HepG2 (cell line): ENCODE results near the gene CLEC16A. TPM values are rescaled to one million over a fixed set of nuclear protein-coding genes. Genes with fewer than 3 reads are reported as not detected.

Experiments
- ATAC-seq: fragments of 200-7000 bp; cut with Tn5 transposase; 3 replicates; pipeline ENCODE4 v1.9.1; 2020; ENCODE audit warnings: mild to moderate bottlenecking, moderate library complexity
- BruUV-seq: library from RNA; stranded (reverse); fragments of 400-500 nt; replicated peaks from 2 replicates; lab custom pipeline; 2021; lab: Mats Ljungman, UMichigan
- CTCF ChIA-PET: fragments of 300-600 bp; formaldehyde crosslinking; extraction: SDS; loops from one replicate; lab custom pipeline; 2021; ENCODE audit warnings: low total read pairs, inconsistent platforms, low intra/inter-chr PET ratio; lab: Yijun Ruan, JAX
- POLR2A ChIA-PET: fragments of 350-600 bp; sonication (Branson Sonifier 250); formaldehyde crosslinking; loops from one replicate; lab custom pipeline; 2020; ENCODE audit warnings: antibody characterized with exemption, inconsistent platforms; lab: Yijun Ruan, JAX
- DNase-seq: peaks from one replicate; pipeline ENCODE4 v3.0.0-alpha.2; 2015; ENCODE audit warnings: low spot score
- FAIRE-seq: peaks from 3 replicates; lab custom pipeline; 2011; peaks lifted over from hg19 to GRCh38; lab: Jason Lieb, UNC
- H2AFZ ChIP-seq: one replicate; pipeline ENCODE4 v1.6.1; 2011; ENCODE audit warnings: low read length, inconsistent platforms
- H3K27ac ChIP-seq: fragments of 300-600 bp; 3 replicates; pipeline ENCODE4 v1.8.0; 2011; ENCODE audit warnings: mixed run types, mild to moderate bottlenecking, mixed read lengths, low read length, inconsistent platforms; ENCODE audit not compliant: insufficient read depth; ENCODE audit errors: extremely low read length
- H3K27me3 ChIP-seq, 2 experiments: fragments of 200-600 bp in 1 of 2; 2 replicates in 1 of 2; 3 replicates in 1 of 2; pipeline versions ENCODE4 v1.6.0 to v1.8.0; 2011; ENCODE audit warnings: low read length in 2 of 2, mild to moderate bottlenecking in 2 of 2, moderate library complexity in 2 of 2, inconsistent platforms in 1 of 2; ENCODE audit not compliant: insufficient read depth in 2 of 2, control insufficient read depth in 1 of 2
- H3K36me3 ChIP-seq, 2 experiments: fragments of 200-600 bp in 1 of 2; replicated peaks in 1 of 2; 2 replicates in 1 of 2; 3 replicates in 1 of 2; pipeline versions ENCODE4 v1.5.1 to v1.8.0; 2011; ENCODE audit warnings: low read length in 2 of 2, inconsistent platforms in 1 of 2; ENCODE audit not compliant: insufficient read depth in 2 of 2, control insufficient read depth in 1 of 2
- H3K4me1 ChIP-seq: 2 replicates; pipeline ENCODE4 v1.5.1; 2012; ENCODE audit warnings: low read length, inconsistent platforms; ENCODE audit not compliant: insufficient read depth
- H3K4me2 ChIP-seq: 2 replicates; pipeline ENCODE4 v1.6.0; 2011; ENCODE audit warnings: low read depth, low read length, inconsistent platforms
- H3K4me3 ChIP-seq, 3 experiments: fragments of 200-600 bp in 1 of 3; sonication (generic), shearing (Covaris generic) in 1 of 3; replicated peaks in 1 of 3; 2 replicates each; pipeline ENCODE4 v1.5.1; 2011 to 2016; ENCODE audit warnings: low read length in 3 of 3, inconsistent platforms in 2 of 3, low read depth in 2 of 3, mild to moderate bottlenecking in 2 of 3, control low read depth in 1 of 3, mixed read lengths in 1 of 3; ENCODE audit not compliant: insufficient read depth in 1 of 3
- H3K79me2 ChIP-seq: one replicate; pipeline ENCODE4 v1.6.1; 2011; ENCODE audit warnings: low read length, inconsistent platforms; ENCODE audit not compliant: insufficient read depth
- H3K9ac ChIP-seq: 2 replicates; pipeline ENCODE4 v1.6.0; 2011; ENCODE audit warnings: mild to moderate bottlenecking, low read depth, low read length, inconsistent platforms; ENCODE audit not compliant: insufficient read depth
- H3K9me3 ChIP-seq: 2 replicates; pipeline ENCODE4 v1.5.1; 2012; ENCODE audit warnings: mild to moderate bottlenecking, low read length
- H4K20me1 ChIP-seq: 2 replicates; pipeline ENCODE4 v1.6.0; 2011; ENCODE audit warnings: inconsistent platforms, mild to moderate bottlenecking, low read length, moderate library complexity; ENCODE audit not compliant: insufficient read depth
- BHLHE40 ChIP-seq: IDR thresholded peaks from 2 replicates; pipeline ENCODE4 v1.6.1; 2011; ENCODE audit warnings: low read length, improper control_type of control experiment
- DNMT3B ChIP-seq: conservative IDR thresholded peaks from 2 replicates; pipeline ENCODE4 v1.6.1; 2016; ENCODE audit warnings: missing biosample characterization, control low read depth
- ETV6 ChIP-seq: sonication (generic); formaldehyde crosslinking; conservative IDR thresholded peaks from 2 replicates; pipeline ENCODE4 v1.4.0; 2020; ENCODE audit warnings: missing genetic modification reagents
- GLI4 ChIP-seq: sonication (generic); formaldehyde crosslinking; IDR thresholded peaks from 2 replicates; pipeline ENCODE4 v1.5.1; 2020; ENCODE audit warnings: missing genetic modification reagents, mild to moderate bottlenecking, moderate library complexity, borderline replicate concordance
- HCFC1 ChIP-seq: fragments of 150-350 bp; IDR thresholded peaks from 2 replicates; pipeline ENCODE4 v1.6.1; 2014; ENCODE audit warnings: low read depth, low read length
- MED1 ChIP-seq: sonication (generic); formaldehyde crosslinking; IDR thresholded peaks from 2 replicates; pipeline ENCODE4 v1.4.0; 2020; ENCODE audit warnings: missing genetic modification reagents
- NCOA2 ChIP-seq: sonication (generic); formaldehyde crosslinking; IDR thresholded peaks from 2 replicates; pipeline ENCODE4 v1.8.0; 2022; ENCODE audit warnings: inconsistent platforms
- ZNF24 ChIP-seq: fragments of 450-650 bp; IDR thresholded peaks from 2 replicates; pipeline ENCODE4 v1.6.1; 2017; ENCODE audit warnings: antibody characterized with exemption, mild to moderate bottlenecking
- WGBS: methylation state at CpG from one replicate; pipeline ENCODE4 v1.1.6; 2017; ENCODE audit warnings: low lambda C conversion rate; 5-methylcytosine and 5-hydroxymethylcytosine counted together
- in situ Hi-C: cut with HindIII; loops from 2 replicates; pipeline ENCODE4 v1.10.0; 2017; ENCODE audit warnings: low pct_unique_long_range_greater_than_20kb; ENCODE audit not compliant: extremely low pct_ligation_motif_present
- intact Hi-C: fragments of 100-400 bp; cut with micrococcal nuclease; formaldehyde crosslinking; loops from one replicate; pipeline ENCODE4 v1.10.0; 2022; ENCODE audit not compliant: unreplicated experiment
- polyA plus RNA-seq, 8 experiments: library from polyadenylated mRNA; depleted of rRNA in 3 of 8; stranded (reverse) in 7 of 8; unstranded in 1 of 8; fragments of >200 nt; fragmentation: Illumina TruSeq in 4 of 8; extraction: Trizol in 4 of 8; gene quantifications; 2 replicates each; pipeline versions ENCODE4 v1.2.1 to v1.2.3, GENCODE V29; 2011 to 2016; ENCODE audit warnings: low read depth in 4 of 8, missing spikeins in 1 of 8, mixed read lengths in 1 of 8; ENCODE audit not compliant: insufficient read depth in 1 of 8
- total RNA-seq, 5 experiments: library from RNA; depleted of rRNA; stranded (reverse); fragments of >200 nt; fragmentation: Illumina TruSeq; extraction: Trizol; gene quantifications; 2 replicates each; pipeline ENCODE4 v1.2.3, GENCODE V29; 2016; ENCODE audit warnings: low read depth in 1 of 5

The CLEC16A gene
- total and polyA plus RNA-seq, 2 of the 13 experiments (the other 11 are each of a cell fraction or from before 2014, with no cell fraction given), result 8.5 to 10.3 TPM

GRCh38 chr16:10994571-10994970 is 50.2 kb downstream of the CLEC16A start:
- Histone ChIP-seq H3K9ac (no peak overlapping the region), H2AFZ (no peak overlapping the region)
- CTCF ChIA-PET, result no interaction called here
- DNase-seq, result no peak
- TF ChIP-seq BHLHE40 (no peak), HCFC1 (no peak)
- TF ChIP-seq, all 625 proteins: peak for 0
- Histone ChIP-seq H3K4me3 (no peak overlapping the region), H3K79me2 (no peaks in the 10 kb centered on the region), H3K36me3 (peaks cover 8% of the 10 kb centered on the region in 2 experiments; a peak in 2 of 5 replicates), H3K4me2 (no peak overlapping the region), H3K27ac (no peak overlapping the region), H4K20me1 (no peaks in the 10 kb centered on the region), H3K9me3 (no peaks in the 10 kb centered on the region), H3K4me1 (no peaks in the 10 kb centered on the region), H3K27me3 (no peaks in the 10 kb centered on the region)
- ATAC-seq, result no peak
- in situ Hi-C loops (no loop called here), intact Hi-C loops (no loop called here)
- BruUV-seq, result no TSS peak
- POLR2A ChIA-PET, result no interaction called here
- WGBS, result 90% methylated on average over 6 of the region's 6 CpGs
- FAIRE-seq, result no peak

GRCh38 chr16:10995565-10995964 is 51.2 kb downstream of the CLEC16A start:
- H3K27ac ChIP-seq, result no peak overlapping the region
- TF ChIP-seq MED1 (CRISPR knock-in tag) (no peak), GLI4 (no peak), DNMT3B (CRISPR knock-in tag) (no peak), ZNF24 (no peak), NCOA2 (CRISPR knock-in tag) (no peak), ETV6 (CRISPR knock-in tag) (no peak)
- TF ChIP-seq, all 625 proteins: peak for 0
- H3K4me1 ChIP-seq, result no peaks in the 10 kb centered on the region
- no peaks in the 10 kb centered on the region for H3K79me2 ChIP-seq
- FAIRE-seq (no peak), ATAC-seq (no peak), DNase-seq (no peak)
- H3K4me3 ChIP-seq, result no peak overlapping the region
- CTCF ChIA-PET, result no interaction called here
- WGBS, result 83% methylated on average over 5 of the region's 5 CpGs
- no peaks in the 10 kb centered on the region for H3K27me3 ChIP-seq
- H4K20me1 ChIP-seq, result no peaks in the 10 kb centered on the region
- BruUV-seq, result no TSS peak
- no peak overlapping the region for H2AFZ ChIP-seq
- in situ Hi-C loops, result no loop called here
- intact Hi-C loops, result no loop called here
- no peak overlapping the region for H3K4me2 ChIP-seq
- H3K9me3 ChIP-seq, result no peaks in the 10 kb centered on the region
- peaks cover 8% of the 10 kb centered on the region in 2 experiments; a peak in 2 of 5 replicates for H3K36me3 ChIP-seq
- H3K9ac ChIP-seq, result no peak overlapping the region
- POLR2A ChIA-PET, result no interaction called here
